DMS79 treated with DMSO at 0.1 percent for 48 hours (cell line): ENCODE data around the gene CHST11.
"Not testable (repeated sequence)": the region's sequence is repeated elsewhere in the genome, so short reads cannot be mapped to it uniquely, and the experiment has no call there.

Source experiments
- DNase-seq: peaks from one replicate; lab custom pipeline; 2025; lab: John Stamatoyannopoulos, UW

The CHST11 gene

GRCh38 chr12:104564662-104565061 lies 107.9 kb downstream of the CHST11 start:
- DNase-seq = not testable (repeated sequence)

GRCh38 chr12:104565606-104566243 lies 109.0 kb downstream of the CHST11 start:
- DNase-seq = no peak

- no peak for DNase-seq
Measured at GRCh38 chr12:104566244-104566993, 109.7 kb downstream of the CHST11 start.

GRCh38 chr12:104567832-104568486 lies 111.2 kb downstream of the CHST11 start:
- DNase-seq = no peak

- no peak for DNase-seq
Measured at GRCh38 chr12:104568487-104568868, 111.7 kb downstream of the CHST11 start.

- DNase-seq = no peak
Measured at GRCh38 chr12:104568935-104569334, 112.2 kb downstream of the CHST11 start.

GRCh38 chr12:104569346-104570173 lies 112.8 kb downstream of the CHST11 start:
- DNase-seq = no peak

- DNase-seq = no peak
Measured at GRCh38 chr12:104570174-104570907, 113.6 kb downstream of the CHST11 start.

- no peak for DNase-seq
Measured at GRCh38 chr12:104571328-104571727, 114.6 kb downstream of the CHST11 start.

GRCh38 chr12:104574353-104574752 lies 117.6 kb downstream of the CHST11 start:
- not testable (repeated sequence) for DNase-seq

- not testable (repeated sequence) for DNase-seq
Measured at GRCh38 chr12:104574758-104575157, 118.0 kb downstream of the CHST11 start.

GRCh38 chr12:104575442-104576186 lies 118.9 kb downstream of the CHST11 start:
- DNase-seq = no peak

GRCh38 chr12:104576187-104576778 lies 119.5 kb downstream of the CHST11 start:
- no peak for DNase-seq

- DNase-seq = no peak
Measured at GRCh38 chr12:104576980-104577580, 120.3 kb downstream of the CHST11 start.

- no peak for DNase-seq
Measured at GRCh38 chr12:104577581-104577981, 120.8 kb downstream of the CHST11 start.

- no peak for DNase-seq
Measured at GRCh38 chr12:104578453-104578852, 121.7 kb downstream of the CHST11 start.

- DNase-seq = no peak
Measured at GRCh38 chr12:104579718-104580495, 123.2 kb downstream of the CHST11 start.

GRCh38 chr12:104581005-104581570 lies 124.3 kb downstream of the CHST11 start:
- DNase-seq = no peak

GRCh38 chr12:104582739-104583138 lies 126.0 kb downstream of the CHST11 start:
- no peak for DNase-seq
